Esophagus squamous epithelium (tissue), 4 donors: ENCODE results near the gene IQCF5.

Experiments used
- CTCF ChIP-seq, 6 experiments: fragments of 450-650 bp in 4 of 6; fragments of 200-600 bp in 2 of 6; sonication (generic) in 2 of 6; IDR thresholded peaks; one replicate each; pipeline ENCODE4 v1.5.1; 2016 to 2019; ENCODE audit warnings: antibody characterized with exemption in 6 of 6, mild to moderate bottlenecking in 4 of 6, moderate library complexity in 4 of 6
- POLR2A ChIP-seq, 4 donors: fragments of 450-650 bp; IDR thresholded peaks; one replicate each; pipeline ENCODE4 v1.6.1; 2017; ENCODE audit warnings: antibody characterized with exemption in 4 of 4, mild to moderate bottlenecking in 4 of 4, moderate library complexity in 3 of 4

- TF ChIP-seq POLR2A (IDR thresholded peaks at IDR 0.05), result no peak
- TF ChIP-seq CTCF (IDR thresholded peaks at IDR 0.05), result no peak
Observed at GRCh38 chr3:51876186-51876585, 785 bp upstream of the IQCF5 start.
